HepG2 (cell line): Measurements from ENCODE around the gene PCBP1. TPM values are rescaled to one million over a fixed set of nuclear protein-coding genes. Genes with fewer than 3 reads are reported as not detected.

Experiments
- ATM ChIP-seq: fragments of 450-650 bp; IDR thresholded peaks from 2 replicates; pipeline ENCODE4 v1.7.1; 2017; ENCODE audit warnings: mild to moderate bottlenecking, borderline replicate concordance
- CHD4 ChIP-seq: fragments of 200-600 bp; sonication (generic); IDR thresholded peaks from 2 replicates; pipeline ENCODE4 v1.7.0; 2017; ENCODE audit warnings: mild to moderate bottlenecking, low read length, borderline replicate concordance
- EP300 ChIP-seq, 3 experiments: sonication (generic) in 1 of 3; formaldehyde crosslinking in 1 of 3; IDR thresholded peaks; 2 replicates each; pipeline versions ENCODE4 v1.5.1 to v1.6.1; 2011 to 2020; ENCODE audit warnings: low read depth in 2 of 3, low read length in 2 of 3, borderline replicate concordance in 1 of 3, improper control_type of control experiment in 1 of 3, mild to moderate bottlenecking in 1 of 3, missing genetic modification reagents in 1 of 3, moderate library complexity in 1 of 3
- FLYWCH1 ChIP-seq: sonication (generic); formaldehyde crosslinking; IDR thresholded peaks from 2 replicates; pipeline ENCODE4 v1.8.1; 2023; ENCODE audit warnings: mild to moderate bottlenecking, missing genetic modification reagents
- HMG20A ChIP-seq: IDR thresholded peaks from 2 replicates; pipeline ENCODE4 v1.6.1; 2016; ENCODE audit warnings: borderline replicate concordance
- HNRNPH1 ChIP-seq: fragments of 200-400 bp; formaldehyde crosslinking; optimal IDR thresholded peaks from 2 replicates; pipeline ENCODE3; 2017; ENCODE audit warnings: mild to moderate bottlenecking, low read depth, low read length
- ISL2 ChIP-seq: sonication (generic); formaldehyde crosslinking; IDR thresholded peaks from 2 replicates; pipeline ENCODE4 v1.5.0; 2020; ENCODE audit warnings: missing genetic modification reagents
- MBD4 ChIP-seq: IDR thresholded peaks from 2 replicates; pipeline ENCODE4 v1.6.1; 2012; ENCODE audit warnings: low read length, inconsistent platforms, borderline replicate concordance
- MED1 ChIP-seq: sonication (generic); formaldehyde crosslinking; IDR thresholded peaks from 2 replicates; pipeline ENCODE4 v1.4.0; 2020; ENCODE audit warnings: missing genetic modification reagents
- MTF2 ChIP-seq: sonication (generic); formaldehyde crosslinking; IDR thresholded peaks from 2 replicates; pipeline ENCODE4 v1.5.0; 2020; ENCODE audit warnings: missing genetic modification reagents, borderline replicate concordance
- POLR2A ChIP-seq, 2 experiments: IDR thresholded peaks; 2 replicates each; pipeline ENCODE4 v1.6.1; 2011; ENCODE audit warnings: low read depth in 2 of 2, low read length in 2 of 2, mild to moderate bottlenecking in 1 of 2, moderate library complexity in 1 of 2; ENCODE audit not compliant: insufficient read depth in 1 of 2
- ZBTB1 ChIP-seq: sonication (generic); formaldehyde crosslinking; IDR thresholded peaks from 2 replicates; pipeline ENCODE4 v1.4.0; 2020; ENCODE audit warnings: missing genetic modification reagents, borderline replicate concordance
- ZBTB7A ChIP-seq: sonication (generic); formaldehyde crosslinking; IDR thresholded peaks from 2 replicates; pipeline ENCODE4 v1.8.0; 2022; ENCODE audit warnings: mild to moderate bottlenecking, missing genetic modification reagents
- ZNF207 ChIP-seq: fragments of 450-650 bp; IDR thresholded peaks from 2 replicates; pipeline ENCODE4 v1.6.1; 2016; ENCODE audit warnings: antibody characterized with exemption, borderline replicate concordance
- ZNF33B ChIP-seq: sonication (generic); formaldehyde crosslinking; IDR thresholded peaks from 2 replicates; pipeline ENCODE4 v1.5.1; 2020; ENCODE audit warnings: mild to moderate bottlenecking, missing genetic modification reagents
- ZNF343 ChIP-seq: sonication (generic); formaldehyde crosslinking; IDR thresholded peaks from 2 replicates; pipeline ENCODE4 v1.4.0; 2020; ENCODE audit warnings: mild to moderate bottlenecking, missing genetic modification reagents
- ZNF589 ChIP-seq: sonication (generic); formaldehyde crosslinking; conservative IDR thresholded peaks from 2 replicates; pipeline ENCODE4 v1.8.0; 2022; ENCODE audit warnings: mild to moderate bottlenecking, moderate library complexity, missing genetic modification reagents
- ZNF607 ChIP-seq: sonication (generic); formaldehyde crosslinking; IDR thresholded peaks from 2 replicates; pipeline ENCODE4 v1.5.1; 2020; ENCODE audit warnings: missing genetic modification reagents, mild to moderate bottlenecking, borderline replicate concordance
- ZNF878 ChIP-seq: sonication (generic); formaldehyde crosslinking; IDR thresholded peaks from 2 replicates; pipeline ENCODE4 v1.8.1; 2023; ENCODE audit warnings: mild to moderate bottlenecking, missing genetic modification reagents, moderate library complexity
- polyA plus RNA-seq, 8 experiments: library from polyadenylated mRNA; depleted of rRNA in 3 of 8; stranded (reverse) in 7 of 8; unstranded in 1 of 8; fragments of >200 nt; fragmentation: Illumina TruSeq in 4 of 8; extraction: Trizol in 4 of 8; gene quantifications; 2 replicates each; pipeline versions ENCODE4 v1.2.1 to v1.2.3, GENCODE V29; 2011 to 2016; ENCODE audit warnings: low read depth in 4 of 8, missing spikeins in 1 of 8, mixed read lengths in 1 of 8; ENCODE audit not compliant: insufficient read depth in 1 of 8
- total RNA-seq, 5 experiments: library from RNA; depleted of rRNA; stranded (reverse); fragments of >200 nt; fragmentation: Illumina TruSeq; extraction: Trizol; gene quantifications; 2 replicates each; pipeline ENCODE4 v1.2.3, GENCODE V29; 2016; ENCODE audit warnings: low read depth in 1 of 5
- TF ChIP-seq, protein P1 (sequence below): sonication (generic); formaldehyde crosslinking; IDR thresholded peaks from 2 replicates; pipeline ENCODE4 v1.9.0; 2021; ENCODE audit warnings: missing genetic modification reagents, mild to moderate bottlenecking, borderline replicate concordance
- TF ChIP-seq, protein P2 (sequence below): sonication (generic); formaldehyde crosslinking; IDR thresholded peaks from 2 replicates; pipeline ENCODE4 v1.5.0; 2020; ENCODE audit warnings: missing genetic modification reagents
- TF ChIP-seq, protein P3 (sequence below): sonication (generic); formaldehyde crosslinking; conservative IDR thresholded peaks from 2 replicates; pipeline ENCODE4 v1.4.0; 2020; ENCODE audit warnings: missing genetic modification reagents
- TF ChIP-seq, protein P4 (sequence below): sonication (generic); formaldehyde crosslinking; IDR thresholded peaks from 2 replicates; pipeline ENCODE4 v1.4.0; 2020; ENCODE audit warnings: mild to moderate bottlenecking, missing genetic modification reagents

PCBP1 gene
- total and polyA plus RNA-seq, 2 of the 13 experiments (the other 11 are each of a cell fraction or from before 2014, with no cell fraction given) = 32.0 to 137 TPM

DNA sequence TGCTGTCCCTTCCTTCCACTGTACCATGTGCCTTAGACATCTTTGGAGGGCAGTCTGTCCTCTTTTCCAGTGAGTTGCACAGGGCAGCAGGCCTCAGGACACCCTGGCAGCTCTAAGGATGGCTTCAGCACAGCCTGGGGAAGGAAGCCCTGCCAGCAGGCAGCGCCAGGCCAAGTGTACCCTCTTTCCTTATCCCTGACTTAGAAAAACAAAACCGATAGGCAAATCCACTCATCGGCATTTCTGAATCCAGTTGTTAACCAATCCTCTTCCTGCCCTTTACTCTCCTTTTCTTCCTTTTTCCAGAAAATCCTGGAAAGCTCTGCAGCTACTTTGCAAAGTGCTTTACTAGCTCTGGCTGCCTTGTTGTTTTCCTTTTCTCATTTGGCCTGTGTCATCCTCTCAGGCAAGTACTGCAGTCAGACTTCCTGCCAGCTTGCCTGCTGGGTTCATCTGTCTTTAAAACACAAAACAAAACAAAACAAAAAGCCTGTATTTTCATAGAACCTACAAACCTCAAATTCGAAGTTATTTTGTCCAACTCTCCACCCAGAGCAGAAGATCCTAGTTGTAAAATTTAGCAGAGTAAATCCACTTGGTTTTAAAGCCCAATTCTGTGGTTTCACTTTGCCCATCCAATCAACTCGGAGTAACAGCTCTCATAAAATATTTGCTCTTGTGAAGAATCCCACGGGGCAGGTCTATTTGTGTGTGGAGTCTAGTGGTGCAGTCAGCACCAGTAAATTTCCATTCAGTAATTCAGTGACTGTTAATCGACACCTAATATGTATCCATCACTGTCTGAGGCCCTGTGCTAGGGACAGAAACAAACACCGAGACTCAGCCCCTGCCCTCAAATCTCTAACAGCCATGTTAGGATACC, 45.2 kb downstream of the PCBP1 start (continued):
- TF ChIP-seq ZBTB1 (CRISPR knock-in tag) = no peak
- no peak; the same call in 1 of the 2 replicates for TF ChIP-seq ZNF878 (CRISPR knock-in tag)
- TF ChIP-seq HNRNPH1 = no peak
- TF ChIP-seq ZNF343 (CRISPR knock-in tag) = 0 out of 2 replicates have a peak, but pooled peaks have one; percentile 53
- TF ChIP-seq ZNF607 = peak; percentile 74; the same call in 1 of the 2 replicates
- TF ChIP-seq, protein P1, sequence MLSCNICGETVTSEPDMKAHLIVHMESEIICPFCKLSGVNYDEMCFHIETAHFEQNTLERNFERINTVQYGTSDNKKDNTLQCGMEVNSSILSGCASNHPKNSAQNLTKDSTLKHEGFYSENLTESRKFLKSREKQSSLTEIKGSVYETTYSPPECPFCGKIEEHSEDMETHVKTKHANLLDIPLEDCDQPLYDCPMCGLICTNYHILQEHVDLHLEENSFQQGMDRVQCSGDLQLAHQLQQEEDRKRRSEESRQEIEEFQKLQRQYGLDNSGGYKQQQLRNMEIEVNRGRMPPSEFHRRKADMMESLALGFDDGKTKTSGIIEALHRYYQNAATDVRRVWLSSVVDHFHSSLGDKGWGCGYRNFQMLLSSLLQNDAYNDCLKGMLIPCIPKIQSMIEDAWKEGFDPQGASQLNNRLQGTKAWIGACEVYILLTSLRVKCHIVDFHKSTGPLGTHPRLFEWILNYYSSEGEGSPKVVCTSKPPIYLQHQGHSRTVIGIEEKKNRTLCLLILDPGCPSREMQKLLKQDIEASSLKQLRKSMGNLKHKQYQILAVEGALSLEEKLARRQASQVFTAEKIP (CRISPR knock-in tag) = no peak
- TF ChIP-seq, protein P2, sequence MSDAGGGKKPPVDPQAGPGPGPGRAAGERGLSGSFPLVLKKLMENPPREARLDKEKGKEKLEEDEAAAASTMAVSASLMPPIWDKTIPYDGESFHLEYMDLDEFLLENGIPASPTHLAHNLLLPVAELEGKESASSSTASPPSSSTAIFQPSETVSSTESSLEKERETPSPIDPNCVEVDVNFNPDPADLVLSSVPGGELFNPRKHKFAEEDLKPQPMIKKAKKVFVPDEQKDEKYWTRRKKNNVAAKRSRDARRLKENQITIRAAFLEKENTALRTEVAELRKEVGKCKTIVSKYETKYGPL (CRISPR knock-in tag) = no peak
- peak; percentile 31; the same call in 1 of the 2 replicates for TF ChIP-seq MED1 (CRISPR knock-in tag)
- TF ChIP-seq, protein P3, sequence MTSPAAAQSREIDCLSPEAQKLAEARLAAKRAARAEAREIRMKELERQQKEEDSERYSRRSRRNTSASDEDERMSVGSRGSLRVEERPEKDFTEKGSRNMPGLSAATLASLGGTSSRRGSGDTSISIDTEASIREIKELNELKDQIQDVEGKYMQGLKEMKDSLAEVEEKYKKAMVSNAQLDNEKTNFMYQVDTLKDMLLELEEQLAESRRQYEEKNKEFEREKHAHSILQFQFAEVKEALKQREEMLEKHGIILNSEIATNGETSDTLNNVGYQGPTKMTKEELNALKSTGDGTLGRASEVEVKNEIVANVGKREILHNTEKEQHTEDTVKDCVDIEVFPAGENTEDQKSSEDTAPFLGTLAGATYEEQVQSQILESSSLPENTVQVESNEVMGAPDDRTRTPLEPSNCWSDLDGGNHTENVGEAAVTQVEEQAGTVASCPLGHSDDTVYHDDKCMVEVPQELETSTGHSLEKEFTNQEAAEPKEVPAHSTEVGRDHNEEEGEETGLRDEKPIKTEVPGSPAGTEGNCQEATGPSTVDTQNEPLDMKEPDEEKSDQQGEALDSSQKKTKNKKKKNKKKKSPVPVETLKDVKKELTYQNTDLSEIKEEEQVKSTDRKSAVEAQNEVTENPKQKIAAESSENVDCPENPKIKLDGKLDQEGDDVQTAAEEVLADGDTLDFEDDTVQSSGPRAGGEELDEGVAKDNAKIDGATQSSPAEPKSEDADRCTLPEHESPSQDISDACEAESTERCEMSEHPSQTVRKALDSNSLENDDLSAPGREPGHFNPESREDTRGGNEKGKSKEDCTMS = no peak; the same call in 1 of the 2 replicates
- TF ChIP-seq POLR2A (IDR thresholded peaks at IDR 0.05; ENCODE audit: insufficient read depth in 1 of 2, low read depth in 2 of 2, low read length in 2 of 2) = peak; percentile 31 to 83; a peak in 3 of 4 replicates
- TF ChIP-seq ZBTB7A = no peak
- TF ChIP-seq, protein P4, sequence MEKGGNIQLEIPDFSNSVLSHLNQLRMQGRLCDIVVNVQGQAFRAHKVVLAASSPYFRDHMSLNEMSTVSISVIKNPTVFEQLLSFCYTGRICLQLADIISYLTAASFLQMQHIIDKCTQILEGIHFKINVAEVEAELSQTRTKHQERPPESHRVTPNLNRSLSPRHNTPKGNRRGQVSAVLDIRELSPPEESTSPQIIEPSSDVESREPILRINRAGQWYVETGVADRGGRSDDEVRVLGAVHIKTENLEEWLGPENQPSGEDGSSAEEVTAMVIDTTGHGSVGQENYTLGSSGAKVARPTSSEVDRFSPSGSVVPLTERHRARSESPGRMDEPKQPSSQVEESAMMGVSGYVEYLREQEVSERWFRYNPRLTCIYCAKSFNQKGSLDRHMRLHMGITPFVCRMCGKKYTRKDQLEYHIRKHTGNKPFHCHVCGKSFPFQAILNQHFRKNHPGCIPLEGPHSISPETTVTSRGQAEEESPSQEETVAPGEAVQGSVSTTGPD (CRISPR knock-in tag) = no peak; the same call in 1 of the 2 replicates
- TF ChIP-seq ZNF589 (CRISPR knock-in tag) = no peak; the same call in 1 of the 2 replicates
- TF ChIP-seq MTF2 (CRISPR knock-in tag) = no peak
- TF ChIP-seq EP300 (IDR thresholded peaks at IDR 0.05; ENCODE audit: low read depth in 2 of 2, low read length in 2 of 2) = no peak; a peak in 1 of 4 replicates
- TF ChIP-seq EP300 (CRISPR knock-in tag; IDR thresholded peaks at IDR 0.05; ENCODE audit: borderline replicate concordance) = no peak
- TF ChIP-seq MBD4 = 0 out of 2 replicates have a peak, but pooled peaks have one; percentile 69
- TF ChIP-seq ZNF33B (CRISPR knock-in tag) = no peak
- no peak; the same call in 1 of the 2 replicates for TF ChIP-seq ISL2 (CRISPR knock-in tag)
- no peak for TF ChIP-seq CHD4
- no peak for TF ChIP-seq ATM
- no peak for TF ChIP-seq FLYWCH1 (CRISPR knock-in tag)
- TF ChIP-seq ZNF207 = no peak
- no peak; the same call in 1 of the 2 replicates for TF ChIP-seq HMG20A (CRISPR knock-in tag)
